GM12875 (cell line): ENCODE data around the gene FAU.

ENCODE experiments used
- H3K4me3 ChIP-seq: one replicate; pipeline ENCODE4 v1.5.1; 2011; ENCODE audit warnings: low read depth, low read length, control low read depth
- CTCF ChIP-seq: IDR thresholded peaks from 2 replicates; pipeline ENCODE4 v1.5.1; 2011; ENCODE audit warnings: low read depth, mild to moderate bottlenecking, control low read depth, inconsistent platforms, low read length, moderate library complexity, borderline replicate concordance; ENCODE audit not compliant: insufficient read depth

The FAU gene

GRCh38 chr11:65136515-65137096 lies 14.7 kb upstream of the FAU start:
- no peak for TF ChIP-seq CTCF
- no peak overlapping the region for H3K4me3 ChIP-seq

GRCh38 chr11:65135633-65136145 lies 13.8 kb upstream of the FAU start:
- TF ChIP-seq CTCF: no peak
- H3K4me3 ChIP-seq: peak overlapping the region; percentile 99

GRCh38 chr11:65134952-65135632 lies 13.2 kb upstream of the FAU start:
- H3K4me3 ChIP-seq: peak overlapping the region; percentile 99
- TF ChIP-seq CTCF: no peak

- TF ChIP-seq CTCF: no peak
- peak within 1 kb of the TSS; percentile 99 for H3K4me3 ChIP-seq
Measured at GRCh38 chr11:65134240-65134951, 12.5 kb upstream of the FAU start, which contains the start of gene SYVN1. Gene SYVN1, minus strand, starts transcription at chr11:65134519. Its CDS starts 918 bp downstream, at chr11:65133601.

- peak overlapping the region; percentile 99 for H3K4me3 ChIP-seq
- no peak for TF ChIP-seq CTCF
Measured at GRCh38 chr11:65133724-65134123, 11.8 kb upstream of the FAU start.

- peak overlapping the region; percentile 99 for H3K4me3 ChIP-seq
- no peak for TF ChIP-seq CTCF
Measured at GRCh38 chr11:65132988-65133700, 11.2 kb upstream of the FAU start.
